Sigmoid colon (tissue), 7 donors: ENCODE data around the gene VPS13A. TPM values are rescaled to one million over a fixed set of nuclear protein-coding genes. Genes with fewer than 3 reads are reported as not detected.

ENCODE experiments used
- DNase-seq: peaks from one replicate; pipeline ENCODE4 v3.0.0-alpha.2; 2019
- H3K27ac ChIP-seq, 4 donors: fragments of 200-600 bp; sonication (generic); one replicate each; pipeline ENCODE4 v1.5.1; 2016 to 2019; ENCODE audit warnings: mild to moderate bottlenecking in 1 of 4
- H3K27me3 ChIP-seq, 3 donors: fragments of 200-600 bp; sonication (generic); one replicate each; pipeline ENCODE4 v1.5.1; 2019; ENCODE audit warnings: mild to moderate bottlenecking in 1 of 3
- H3K36me3 ChIP-seq, 4 donors: fragments of 200-600 bp; sonication (generic); one replicate each; pipeline ENCODE4 v1.5.1; 2016 to 2019
- H3K4me1 ChIP-seq, 4 donors: fragments of 200-600 bp; sonication (generic); one replicate each; pipeline ENCODE4 v1.5.1; 2017 to 2019
- H3K4me3 ChIP-seq, 4 donors: fragments of 200-600 bp; sonication (generic); one replicate each; pipeline ENCODE4 v1.5.1; 2017 to 2019; ENCODE audit warnings: mild to moderate bottlenecking in 2 of 4, moderate library complexity in 1 of 4
- H3K9me3 ChIP-seq, 4 donors: fragments of 200-600 bp in 3 of 4; sonication (generic) in 3 of 4; one replicate each; pipeline versions ENCODE4 v1.5.1 to v1.6.1; 2013 to 2019
- CTCF ChIP-seq, 4 experiments: fragments of 450-650 bp in 3 of 4; fragments of 200-600 bp in 1 of 4; IDR thresholded peaks; one replicate each; pipeline ENCODE4 v1.5.1; 2016 to 2019; ENCODE audit warnings: antibody characterized with exemption in 4 of 4, mild to moderate bottlenecking in 3 of 4, moderate library complexity in 2 of 4
- EP300 ChIP-seq, 4 donors: sonication (generic); formaldehyde crosslinking; IDR thresholded peaks; one replicate each; pipeline ENCODE4 v1.6.1; 2017; ENCODE audit warnings: antibody characterized with exemption in 4 of 4
- POLR2A ChIP-seq, 2 donors: fragments of 450-650 bp; IDR thresholded peaks; one replicate each; pipeline ENCODE4 v1.6.1; 2016; ENCODE audit warnings: antibody characterized with exemption in 2 of 2, mild to moderate bottlenecking in 2 of 2, moderate library complexity in 2 of 2
- POLR2AphosphoS5 ChIP-seq, 4 donors: sonication (generic); formaldehyde crosslinking; IDR thresholded peaks; one replicate each; pipeline ENCODE4 v1.6.1; 2017; ENCODE audit warnings: antibody characterized with exemption in 4 of 4
- WGBS, 2 donors: extraction: QIAGEN DNeasy Blood & Tissue Kit; methylation state at CpG; one replicate each; pipeline ENCODE4 v1.1.7; 2013; 5-methylcytosine and 5-hydroxymethylcytosine counted together
- intact Hi-C: fragments of 100-400 bp; cut with DNase I; formaldehyde crosslinking; loops from one replicate; pipeline ENCODE4 v1.15.1; 2023
- polyA plus RNA-seq, 3 donors: library from polyadenylated mRNA; stranded (reverse); fragments of 200-250 nt; gene quantifications; one replicate each; pipeline ENCODE4 v1.2.3, GENCODE V29; 2013
- total RNA-seq, 4 donors: library from RNA; depleted of rRNA; stranded (reverse); fragments of >200 nt; gene quantifications; one replicate each; pipeline ENCODE4 v1.1.0, GENCODE V29; 2016
- donor health status: healthy with polysubstance abuse.
- donor health status: Bipolar disorder and iron deficiency.
- donor health status: healthy.

VPS13A gene
- total and polyA plus RNA-seq, 7 donors = 3.2 to 71.5 (median 32.6) TPM

- Histone ChIP-seq H3K4me1 (peaks cover 0 to under 1% (median 0%) of the 10 kb centered on the region in 4 donors), H3K36me3 (no peaks in the 10 kb centered on the region), H3K4me3 (no peak overlapping the region), H3K27ac (no peak overlapping the region), H3K27me3 (no peaks in the 10 kb centered on the region), H3K9me3 (no peaks in the 10 kb centered on the region)
- no peak for DNase-seq
- WGBS, 2 donors = 96 to 97% methylated on average over 3 of the region's 3 CpGs
- TF ChIP-seq POLR2AphosphoS5 (IDR thresholded peaks at IDR 0.05) (no peak), POLR2A (IDR thresholded peaks at IDR 0.05) (no peak), EP300 (IDR thresholded peaks at IDR 0.05) (no peak), CTCF (IDR thresholded peaks at IDR 0.05) (no peak)
- intact Hi-C loops = no loop called here
These were observed 245.6 kb downstream of the VPS13A start for GRCh38 chr9:77422969-77423368.

- Histone ChIP-seq H3K9me3 (no peaks in the 10 kb centered on the region), H3K27me3 (no peaks in the 10 kb centered on the region), H3K27ac (no peak overlapping the region), H3K4me1 (no peaks in the 10 kb centered on the region), H3K4me3 (no peak overlapping the region), H3K36me3 (peaks cover 0 to 6% (median 0%) of the 10 kb centered on the region in 4 donors)
- intact Hi-C loops = no loop called here
- WGBS, 2 donors = 91 to 96% methylated on average over 3 of the region's 3 CpGs
- no peak for TF ChIP-seq POLR2A (IDR thresholded peaks at IDR 0.05)
- no peak for TF ChIP-seq CTCF (IDR thresholded peaks at IDR 0.05)
- no peak for TF ChIP-seq EP300 (IDR thresholded peaks at IDR 0.05)
- TF ChIP-seq POLR2AphosphoS5 (IDR thresholded peaks at IDR 0.05) = no peak
- no peak for DNase-seq
These were observed 246.5 kb downstream of the VPS13A start for GRCh38 chr9:77423841-77424240.

- peaks cover 0 to 6% (median 0%) of the 10 kb centered on the region in 4 donors for H3K36me3 ChIP-seq
- TF ChIP-seq EP300 (IDR thresholded peaks at IDR 0.05) (no peak), POLR2AphosphoS5 (IDR thresholded peaks at IDR 0.05) (no peak), CTCF (IDR thresholded peaks at IDR 0.05) (no peak), POLR2A (IDR thresholded peaks at IDR 0.05) (no peak)
- H3K27me3 ChIP-seq = no peaks in the 10 kb centered on the region
- H3K4me3 ChIP-seq = no peak overlapping the region
- H3K27ac ChIP-seq = no peak overlapping the region
- H3K9me3 ChIP-seq = no peaks in the 10 kb centered on the region
- no peak for DNase-seq
- intact Hi-C loops = no loop called here
- H3K4me1 ChIP-seq = no peaks in the 10 kb centered on the region
- 85 to 93% methylated on average over 2 of the region's 2 CpGs for WGBS, 2 donors
These were observed 247.7 kb downstream of the VPS13A start for GRCh38 chr9:77424993-77425392.

GRCh38 chr9:77426712-77427111 lies 249.4 kb downstream of the VPS13A start:
- H3K27ac ChIP-seq = no peak overlapping the region
- intact Hi-C loops = no loop called here
- no peak for TF ChIP-seq POLR2AphosphoS5 (IDR thresholded peaks at IDR 0.05)
- no peak for TF ChIP-seq POLR2A (IDR thresholded peaks at IDR 0.05)
- TF ChIP-seq CTCF (IDR thresholded peaks at IDR 0.05) = no peak
- no peak for TF ChIP-seq EP300 (IDR thresholded peaks at IDR 0.05)
- no peak overlapping the region for H3K4me3 ChIP-seq
- no peaks in the 10 kb centered on the region for H3K9me3 ChIP-seq
- WGBS, 2 donors = 42 to 46% methylated on average over 3 of the region's 3 CpGs
- H3K4me1 ChIP-seq = no peaks in the 10 kb centered on the region
- no peaks in the 10 kb centered on the region for H3K27me3 ChIP-seq
- peaks cover 0 to 6% (median 0%) of the 10 kb centered on the region in 4 donors for H3K36me3 ChIP-seq
- no peak for DNase-seq

GRCh38 chr9:77427256-77427927 lies 250.1 kb downstream of the VPS13A start:
- TF ChIP-seq POLR2AphosphoS5 (IDR thresholded peaks at IDR 0.05) (no peak), POLR2A (IDR thresholded peaks at IDR 0.05) (no peak), CTCF (IDR thresholded peaks at IDR 0.05) (no peak), EP300 (IDR thresholded peaks at IDR 0.05) (no peak)
- no peak overlapping the region for H3K4me3 ChIP-seq
- H3K27ac ChIP-seq = no peak overlapping the region
- intact Hi-C loops = no loop called here
- peaks cover 0 to 6% (median 0%) of the 10 kb centered on the region in 4 donors for H3K36me3 ChIP-seq
- WGBS, 2 donors = 47 to 70% methylated on average over 7 of the region's 7 CpGs
- no peaks in the 10 kb centered on the region for H3K27me3 ChIP-seq
- no peak for DNase-seq
- no peaks in the 10 kb centered on the region for H3K9me3 ChIP-seq
- no peaks in the 10 kb centered on the region for H3K4me1 ChIP-seq
